ENCODE results near the gene OPN5. TPM values are rescaled to one million over a fixed set of nuclear protein-coding genes. Genes with fewer than 3 reads are reported as not detected.

Gene OPN5
- polyA plus RNA-seq, 1 of the 3 experiments (the other 2 are of a cell fraction) = not detected

DNA sequence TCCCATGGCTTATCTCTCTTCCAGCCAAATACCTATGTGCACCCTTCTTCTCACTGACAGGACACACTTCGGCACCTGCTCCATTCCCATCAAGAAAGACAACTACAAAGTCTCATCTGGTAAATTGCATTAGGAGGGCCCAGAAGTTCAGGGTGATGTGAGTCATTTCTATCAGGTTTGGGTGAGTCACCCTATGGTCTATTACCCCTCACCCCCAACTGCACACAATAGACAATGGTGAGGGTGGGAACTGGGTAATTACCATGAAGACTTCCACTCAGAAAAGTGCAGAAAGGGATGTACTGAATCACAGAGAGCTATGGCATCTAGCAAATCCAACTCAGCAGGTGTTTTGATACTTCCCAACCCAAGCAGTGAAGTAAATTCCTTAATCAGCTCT, 54.8 kb downstream of the OPN5 start:
- 0% methylated on average over 1 of the region's 1 CpG for WGBS (ENCODE audit: low lambda C conversion rate)

GRCh38 chr6:47839645-47840044, 57.8 kb downstream of the OPN5 start:
- TF ChIP-seq NRF1 (IDR thresholded peaks at IDR 0.05; ENCODE audit: low read depth, low read length) (no peak), ELF1 (IDR thresholded peaks at IDR 0.05) (no peak), RAD21 (IDR thresholded peaks at IDR 0.05; ENCODE audit: low read length) (no peak), PBX3 (IDR thresholded peaks at IDR 0.05) (no peak), EP300 (IDR thresholded peaks at IDR 0.05; ENCODE audit: borderline replicate concordance in 1 of 2, low read depth in 1 of 2, low read length in 1 of 2) (no peak), GATA2 (CRISPR knock-in tag; IDR thresholded peaks at IDR 0.05) (no peak), TAF1 (IDR thresholded peaks at IDR 0.05; ENCODE audit: borderline replicate concordance, low read depth, low read length) (no peak), RCOR1 (IDR thresholded peaks at IDR 0.05; ENCODE audit: low read length) (no peak), EZH2phosphoT487 (IDR thresholded peaks at IDR 0.05; ENCODE audit: borderline replicate concordance, low read depth) (no peak), SMC3 (IDR thresholded peaks at IDR 0.05; ENCODE audit: low read depth, low read length) (no peak), TCF12 (IDR thresholded peaks at IDR 0.05) (no peak), NFIC (IDR thresholded peaks at IDR 0.05; ENCODE audit: borderline replicate concordance) (no peak), SIN3A (IDR thresholded peaks at IDR 0.05; ENCODE audit: borderline replicate concordance, low read depth, low read length) (no peak), CHD2 (IDR thresholded peaks at IDR 0.05; ENCODE audit: low read length, partially characterized antibody) (no peak), RFX5 (IDR thresholded peaks at IDR 0.05; ENCODE audit: low read length) (no peak)
- TF ChIP-seq, protein P1, sequence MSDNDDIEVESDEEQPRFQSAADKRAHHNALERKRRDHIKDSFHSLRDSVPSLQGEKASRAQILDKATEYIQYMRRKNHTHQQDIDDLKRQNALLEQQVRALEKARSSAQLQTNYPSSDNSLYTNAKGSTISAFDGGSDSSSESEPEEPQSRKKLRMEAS (IDR thresholded peaks at IDR 0.05; ENCODE audit: low read depth) = no peak
- TF ChIP-seq, protein P2, sequence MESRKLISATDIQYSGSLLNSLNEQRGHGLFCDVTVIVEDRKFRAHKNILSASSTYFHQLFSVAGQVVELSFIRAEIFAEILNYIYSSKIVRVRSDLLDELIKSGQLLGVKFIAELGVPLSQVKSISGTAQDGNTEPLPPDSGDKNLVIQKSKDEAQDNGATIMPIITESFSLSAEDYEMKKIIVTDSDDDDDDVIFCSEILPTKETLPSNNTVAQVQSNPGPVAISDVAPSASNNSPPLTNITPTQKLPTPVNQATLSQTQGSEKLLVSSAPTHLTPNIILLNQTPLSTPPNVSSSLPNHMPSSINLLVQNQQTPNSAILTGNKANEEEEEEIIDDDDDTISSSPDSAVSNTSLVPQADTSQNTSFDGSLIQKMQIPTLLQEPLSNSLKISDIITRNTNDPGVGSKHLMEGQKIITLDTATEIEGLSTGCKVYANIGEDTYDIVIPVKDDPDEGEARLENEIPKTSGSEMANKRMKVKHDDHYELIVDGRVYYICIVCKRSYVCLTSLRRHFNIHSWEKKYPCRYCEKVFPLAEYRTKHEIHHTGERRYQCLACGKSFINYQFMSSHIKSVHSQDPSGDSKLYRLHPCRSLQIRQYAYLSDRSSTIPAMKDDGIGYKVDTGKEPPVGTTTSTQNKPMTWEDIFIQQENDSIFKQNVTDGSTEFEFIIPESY (IDR thresholded peaks at IDR 0.05; ENCODE audit: borderline replicate concordance, low read depth) = no peak
- TF ChIP-seq, protein P3, sequence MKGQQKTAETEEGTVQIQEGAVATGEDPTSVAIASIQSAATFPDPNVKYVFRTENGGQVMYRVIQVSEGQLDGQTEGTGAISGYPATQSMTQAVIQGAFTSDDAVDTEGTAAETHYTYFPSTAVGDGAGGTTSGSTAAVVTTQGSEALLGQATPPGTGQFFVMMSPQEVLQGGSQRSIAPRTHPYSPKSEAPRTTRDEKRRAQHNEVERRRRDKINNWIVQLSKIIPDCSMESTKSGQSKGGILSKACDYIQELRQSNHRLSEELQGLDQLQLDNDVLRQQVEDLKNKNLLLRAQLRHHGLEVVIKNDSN (IDR thresholded peaks at IDR 0.05; ENCODE audit: borderline replicate concordance, low read depth) = no peak
- Histone ChIP-seq H2AFZ (ENCODE audit: low read depth) (no peak overlapping the region), H4K20me1 (ENCODE audit: insufficient read depth) (no peaks in the 10 kb centered on the region), H3K79me2 (ENCODE audit: insufficient read depth) (no peaks in the 10 kb centered on the region), H3K9me3 (no peaks in the 10 kb centered on the region), H3F3A (replicated peaks; ENCODE audit: insufficient read depth) (no peaks in the 10 kb centered on the region), H3K36me3 (replicated peaks in 1 of 2; ENCODE audit: control insufficient read depth in 1 of 2, insufficient read depth in 2 of 2, low read length in 1 of 2) (no peaks in the 10 kb centered on the region), H3K4me1 (ENCODE audit: control insufficient read depth in 1 of 2, insufficient read depth in 2 of 2, low read depth in 1 of 2, low read length in 1 of 2) (no peaks in the 10 kb centered on the region), H3K4me2 (no peak overlapping the region), H3K4me3 (ENCODE audit: low read depth in 2 of 2, low read length in 1 of 2) (no peak overlapping the region), H3K9me2 (no peaks in the 10 kb centered on the region), H3K27me3 (ENCODE audit: insufficient read depth) (peaks cover 9% of the 10 kb centered on the region; the same call in 1 of the 2 replicates), H3K9ac (no peak overlapping the region), H3K27ac (ENCODE audit: low read depth in 2 of 2, low read length in 1 of 2) (no peak overlapping the region)
- POLR2A ChIA-PET = no interaction called here
- DNase-seq = no peak
- CTCF ChIA-PET = no interaction called here
- WGBS (ENCODE audit: low lambda C conversion rate) = 0% methylated on average over 1 of the region's 1 CpG

More for the DNA sequence above, 54.8 kb downstream of the OPN5 start:
- Histone ChIP-seq H3K9me3 (no peaks in the 10 kb centered on the region), H3K27me3 (ENCODE audit: insufficient read depth) (peaks cover 5% of the 10 kb centered on the region; the same call in 1 of the 2 replicates), H3K4me3 (ENCODE audit: low read depth in 2 of 2, low read length in 1 of 2) (no peak overlapping the region), H3K9me2 (no peaks in the 10 kb centered on the region), H2AFZ (ENCODE audit: low read depth) (no peak overlapping the region), H3K4me2 (no peak overlapping the region), H4K20me1 (ENCODE audit: insufficient read depth) (no peaks in the 10 kb centered on the region), H3K36me3 (replicated peaks in 1 of 2; ENCODE audit: control insufficient read depth in 1 of 2, insufficient read depth in 2 of 2, low read length in 1 of 2) (no peaks in the 10 kb centered on the region), H3K27ac (ENCODE audit: low read depth in 2 of 2, low read length in 1 of 2) (no peak overlapping the region), H3K79me2 (ENCODE audit: insufficient read depth) (no peaks in the 10 kb centered on the region), H3K4me1 (ENCODE audit: control insufficient read depth in 1 of 2, insufficient read depth in 2 of 2, low read depth in 1 of 2, low read length in 1 of 2) (no peaks in the 10 kb centered on the region), H3K9ac (no peak overlapping the region), H3F3A (replicated peaks; ENCODE audit: insufficient read depth) (no peaks in the 10 kb centered on the region)
- no peak for DNase-seq
- ChIA-PET POLR2A (no interaction called here), CTCF (interaction anchor here (1.1 kb wide), 1 partner anchor 43 kb away, joined by 4 read pairs; no protein-coding TSS in a partner anchor)
- TF ChIP-seq TCF12 (IDR thresholded peaks at IDR 0.05) (no peak), EZH2phosphoT487 (IDR thresholded peaks at IDR 0.05; ENCODE audit: borderline replicate concordance, low read depth) (no peak), NFIC (IDR thresholded peaks at IDR 0.05; ENCODE audit: borderline replicate concordance) (no peak), RCOR1 (IDR thresholded peaks at IDR 0.05; ENCODE audit: low read length) (no peak), TAF1 (IDR thresholded peaks at IDR 0.05; ENCODE audit: borderline replicate concordance, low read depth, low read length) (no peak), RAD21 (IDR thresholded peaks at IDR 0.05; ENCODE audit: low read length) (no peak), POLR2AphosphoS5 (IDR thresholded peaks at IDR 0.05; ENCODE audit: low read depth, low read length) (no peak)
- TF ChIP-seq, protein P3 (IDR thresholded peaks at IDR 0.05; ENCODE audit: borderline replicate concordance, low read depth) = no peak
- TF ChIP-seq, protein P1 (IDR thresholded peaks at IDR 0.05; ENCODE audit: low read depth) = no peak

Measured in SK-N-SH (cell line).